AG04450 (cell line): Measurements from ENCODE around the gene RBMS2. TPM values are rescaled to one million over a fixed set of nuclear protein-coding genes. Genes with fewer than 3 reads are reported as not detected.

Experiments
- CTCF ChIA-PET: fragments of 300-600, 350-600 bp; formaldehyde crosslinking; extraction: SDS; loops from one replicate; lab custom pipeline; 2022; ENCODE audit warnings: antibody characterized with exemption, inconsistent platforms; lab: Charles Lee
- POLR2A ChIA-PET: fragments of 350-600 bp; formaldehyde crosslinking; extraction: SDS; loops from one replicate; lab custom pipeline; 2021; ENCODE audit warnings: antibody characterized with exemption, inconsistent platforms; lab: Yijun Ruan, JAX
- DNase-seq: peaks from one replicate; pipeline ENCODE4 v3.0.0-alpha.2; 2011; ENCODE audit warnings: low read depth, low spot score
- H3K27ac ChIP-seq: one replicate; pipeline ENCODE4 v1.5.1; 2012; ENCODE audit warnings: low read depth, low read length, control low read depth
- H3K27me3 ChIP-seq: one replicate; pipeline ENCODE4 v1.6.0; 2012; ENCODE audit warnings: low read length; ENCODE audit not compliant: control insufficient read depth, insufficient read depth
- H3K4me3 ChIP-seq: 2 replicates; pipeline ENCODE4 v1.5.1; 2011; ENCODE audit warnings: mild to moderate bottlenecking, low read depth, low read length, control low read depth
- H3K9me3 ChIP-seq: 2 replicates; pipeline ENCODE4 v1.5.1; 2012; ENCODE audit warnings: low read length; ENCODE audit not compliant: control insufficient read depth, insufficient read depth
- polyA plus RNA-seq: library from polyadenylated mRNA; depleted of rRNA; stranded (reverse); fragments of >200 nt; gene quantifications from 2 replicates; pipeline ENCODE4 v1.2.3, GENCODE V29; 2011
- TF ChIP-seq, protein P1 (sequence below): IDR thresholded peaks from 2 replicates; pipeline ENCODE4 v1.5.1; 2011; ENCODE audit warnings: low read depth, low read length, control low read depth, inconsistent platforms

RBMS2 gene
- polyA plus RNA-seq, 1 experiment, result 96.4 TPM

DNA sequence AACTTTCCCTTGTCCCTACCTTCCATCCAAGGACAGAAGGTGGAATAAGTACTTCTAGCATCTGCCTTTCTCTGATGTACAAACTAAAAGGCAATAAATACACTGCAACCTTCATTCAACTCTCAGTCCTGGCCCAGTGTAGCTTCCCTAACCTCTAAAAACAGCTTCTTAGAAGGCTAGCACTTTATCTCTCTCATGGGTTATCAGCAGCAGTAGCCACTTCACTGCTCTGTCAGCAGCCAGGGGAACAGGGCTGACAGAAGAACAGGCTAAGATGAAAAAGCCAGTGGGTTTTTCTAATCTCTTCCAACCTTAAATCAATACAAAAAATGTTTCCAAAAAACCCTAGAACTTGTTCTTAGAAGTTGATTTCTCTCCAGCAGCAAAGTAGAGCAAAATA is 95.3 kb downstream of the RBMS2 start:
- DNase-seq, result no peak
- POLR2A ChIA-PET, result no interaction called here
- H3K27me3 ChIP-seq, result no peaks in the 10 kb centered on the region
- TF ChIP-seq, protein P1, sequence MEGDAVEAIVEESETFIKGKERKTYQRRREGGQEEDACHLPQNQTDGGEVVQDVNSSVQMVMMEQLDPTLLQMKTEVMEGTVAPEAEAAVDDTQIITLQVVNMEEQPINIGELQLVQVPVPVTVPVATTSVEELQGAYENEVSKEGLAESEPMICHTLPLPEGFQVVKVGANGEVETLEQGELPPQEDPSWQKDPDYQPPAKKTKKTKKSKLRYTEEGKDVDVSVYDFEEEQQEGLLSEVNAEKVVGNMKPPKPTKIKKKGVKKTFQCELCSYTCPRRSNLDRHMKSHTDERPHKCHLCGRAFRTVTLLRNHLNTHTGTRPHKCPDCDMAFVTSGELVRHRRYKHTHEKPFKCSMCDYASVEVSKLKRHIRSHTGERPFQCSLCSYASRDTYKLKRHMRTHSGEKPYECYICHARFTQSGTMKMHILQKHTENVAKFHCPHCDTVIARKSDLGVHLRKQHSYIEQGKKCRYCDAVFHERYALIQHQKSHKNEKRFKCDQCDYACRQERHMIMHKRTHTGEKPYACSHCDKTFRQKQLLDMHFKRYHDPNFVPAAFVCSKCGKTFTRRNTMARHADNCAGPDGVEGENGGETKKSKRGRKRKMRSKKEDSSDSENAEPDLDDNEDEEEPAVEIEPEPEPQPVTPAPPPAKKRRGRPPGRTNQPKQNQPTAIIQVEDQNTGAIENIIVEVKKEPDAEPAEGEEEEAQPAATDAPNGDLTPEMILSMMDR, result no peak
- no peak overlapping the region for H3K27ac ChIP-seq
- H3K4me3 ChIP-seq, result no peak overlapping the region
- H3K9me3 ChIP-seq, result no peaks in the 10 kb centered on the region
- CTCF ChIA-PET, result interaction anchor here (1.2 kb wide), 1 partner anchor 20 kb away, joined by 3 read pairs; no protein-coding TSS in a partner anchor

DNA sequence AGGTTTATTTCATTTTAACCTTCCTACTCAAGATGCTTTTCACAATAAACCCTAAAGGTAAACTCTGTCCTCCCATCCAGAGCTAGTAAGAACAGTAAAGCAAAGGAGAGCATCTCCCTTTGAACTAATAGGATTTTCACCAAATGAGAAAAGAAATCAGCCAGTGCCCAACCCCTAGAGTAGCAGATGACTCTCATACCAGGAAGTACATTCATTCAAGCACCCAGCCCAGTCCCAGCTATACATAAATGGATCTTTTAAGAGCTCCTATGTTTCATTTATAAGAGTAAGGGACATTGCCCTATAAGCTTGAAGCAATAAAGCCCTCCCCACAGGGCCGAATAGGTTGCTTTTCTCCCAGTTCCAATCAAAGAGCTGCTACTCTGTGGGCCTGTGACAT is 100.9 kb downstream of the RBMS2 start:
- Histone ChIP-seq H3K27ac (no peak overlapping the region), H3K9me3 (no peaks in the 10 kb centered on the region), H3K4me3 (no peak overlapping the region), H3K27me3 (no peaks in the 10 kb centered on the region)
- POLR2A ChIA-PET, result no interaction called here
- CTCF ChIA-PET, result interaction anchor here (0.6 to 4.9 kb wide), 5 partner anchors 13 to 698 kb away, joined by 3 to 33 read pairs (median 3); no protein-coding TSS in a partner anchor
- TF ChIP-seq, protein P1, result no peak
- DNase-seq, result no peak

DNA sequence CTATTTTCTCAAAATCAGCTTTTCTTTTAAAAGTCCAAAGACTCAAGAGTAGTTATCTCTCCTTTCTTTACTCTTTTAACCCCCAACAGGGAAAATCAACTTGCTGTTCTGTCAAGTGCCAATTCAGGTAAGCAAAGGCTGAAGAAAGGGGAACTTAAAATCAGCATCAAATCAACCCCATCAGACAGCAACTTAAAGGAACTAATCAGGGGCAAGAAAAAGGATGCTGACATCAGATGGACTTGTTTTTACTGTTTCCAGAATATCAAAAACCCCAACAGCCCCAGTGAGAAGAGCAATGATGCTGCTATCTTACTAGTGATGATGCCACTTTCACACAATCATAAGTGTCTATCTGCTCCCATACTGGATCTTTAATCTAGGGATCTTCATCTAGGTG is 105.1 kb downstream of the RBMS2 start:
- no peak for DNase-seq
- POLR2A ChIA-PET, result interaction anchor here (0.5 kb wide), 1 partner anchor 83 kb away, joined by 6 read pairs; no protein-coding TSS in a partner anchor
- CTCF ChIA-PET, result interaction anchor here (0.7 to 3.2 kb wide), 3 partner anchors 9 to 521 kb away, joined by 4 to 46 read pairs (median 5); no protein-coding TSS in a partner anchor
- no peaks in the 10 kb centered on the region for H3K27me3 ChIP-seq
- H3K27ac ChIP-seq, result no peak overlapping the region
- no peak overlapping the region for H3K4me3 ChIP-seq
- H3K9me3 ChIP-seq, result peaks cover 4% of the 10 kb centered on the region; the same call in 1 of the 2 replicates
- TF ChIP-seq, protein P1, result no peak

DNA sequence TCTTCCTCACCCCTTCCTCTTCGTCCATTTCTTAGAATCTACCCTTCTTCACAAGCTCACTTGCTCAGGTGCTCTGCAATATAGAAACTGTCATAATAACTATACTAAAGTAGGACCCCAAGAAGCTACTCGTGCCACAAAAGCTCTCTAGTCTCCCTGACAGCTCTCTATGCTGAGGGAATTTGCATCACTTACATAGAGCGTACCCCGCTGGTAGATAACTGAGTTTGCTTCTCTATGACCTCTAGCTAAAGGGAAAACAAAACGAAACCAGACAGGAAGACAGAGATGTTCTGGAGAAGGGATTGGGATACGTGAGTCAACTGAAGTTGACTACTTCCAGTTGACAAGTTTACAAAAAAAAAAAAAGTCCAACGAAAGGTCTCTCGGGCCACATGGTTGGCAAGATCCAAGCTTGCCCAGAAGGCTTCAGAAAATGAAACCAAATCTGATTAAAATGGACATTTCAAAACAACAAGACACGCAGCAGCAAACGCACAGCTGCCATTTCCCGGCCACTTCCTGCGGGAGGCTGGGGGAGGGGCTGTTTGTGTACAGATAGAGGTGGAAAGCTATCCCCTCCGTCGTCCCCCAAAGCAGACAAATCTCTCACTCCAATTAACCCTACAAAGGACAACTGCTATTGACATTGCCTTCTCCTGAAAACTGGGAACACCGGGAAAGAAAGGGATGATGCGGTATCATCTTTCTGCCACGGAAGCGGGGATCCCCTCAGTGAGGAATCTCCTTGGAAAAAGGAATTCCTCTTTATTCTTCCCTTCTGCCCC is 107.2 kb downstream of the RBMS2 start:
- ChIA-PET POLR2A (interaction anchor here (0.5 to 1.5 kb wide), 5 partner anchors 8 to 1156 kb away, joined by 3 to 6 read pairs (median 5); no protein-coding TSS in a partner anchor), CTCF (interaction anchor here (0.5 to 2.2 kb wide), 7 partner anchors 8 to 373 kb away, joined by 3 to 23 read pairs (median 4); no protein-coding TSS in a partner anchor)
- Histone ChIP-seq H3K27me3 (no peaks in the 10 kb centered on the region), H3K27ac (peak overlapping the region; percentile 89), H3K4me3 (peak overlapping the region; percentile 90), H3K9me3 (peaks cover 4% of the 10 kb centered on the region; the same call in 1 of the 2 replicates)
- TF ChIP-seq, protein P1, result no peak
- DNase-seq, result peak; percentile 15
